ENCODE data around the gene TMEM184B.

GRCh38 chr22:38176170-38176741, 96.6 kb downstream of the TMEM184B start:
- no peak for TF ChIP-seq CTCF (IDR thresholded peaks at IDR 0.05; ENCODE audit: low read depth, low read length, poor library complexity, severe bottlenecking)
- no peak for TF ChIP-seq EZH2phosphoT487 (IDR thresholded peaks at IDR 0.05; ENCODE audit: borderline replicate concordance, low read length)
